GM19468 (cell line): ENCODE measurements around the gene KCTD21.

ENCODE experiments used
- ATAC-seq: cut with Tn5 transposase; IDR thresholded peaks from one replicate; pipeline ENCODE4 v1.9.1; 2021; ENCODE audit warnings: mild to moderate bottlenecking, moderate library complexity, moderate number of reproducible peaks; ENCODE audit not compliant: unreplicated experiment; ENCODE audit errors: extremely low read depth

Gene KCTD21

GRCh38 chr11:78219493-78220217, 31.2 kb upstream of the KCTD21 start:
- ATAC-seq: no peak

GRCh38 chr11:78218707-78219492, 30.5 kb upstream of the KCTD21 start:
- no peak for ATAC-seq

GRCh38 chr11:78217650-78218541, 29.5 kb upstream of the KCTD21 start:
- ATAC-seq: no peak

GRCh38 chr11:78216571-78217287, 28.3 kb upstream of the KCTD21 start:
- ATAC-seq: no peak

- ATAC-seq: no peak
Measured at GRCh38 chr11:78216021-78216420, 27.6 kb upstream of the KCTD21 start.

- ATAC-seq: no peak
Measured at GRCh38 chr11:78214331-78215194, 26.1 kb upstream of the KCTD21 start.

- ATAC-seq: no peak
Measured at GRCh38 chr11:78213526-78214330, 25.3 kb upstream of the KCTD21 start.

- ATAC-seq: no peak
Measured at GRCh38 chr11:78212586-78213371, 24.4 kb upstream of the KCTD21 start.

- ATAC-seq: no peak
Measured at GRCh38 chr11:78211565-78211964, 23.1 kb upstream of the KCTD21 start.

GRCh38 chr11:78210000-78210608, 21.7 kb upstream of the KCTD21 start:
- ATAC-seq: no peak

GRCh38 chr11:78209478-78209877, 21.1 kb upstream of the KCTD21 start:
- no peak for ATAC-seq

GRCh38 chr11:78208257-78209165, 20.1 kb upstream of the KCTD21 start:
- no peak for ATAC-seq

- no peak for ATAC-seq
Measured at GRCh38 chr11:78207532-78208256, 19.3 kb upstream of the KCTD21 start.

- no peak for ATAC-seq
Measured at GRCh38 chr11:78205691-78206090, 17.3 kb upstream of the KCTD21 start.

- no peak for ATAC-seq
Measured at GRCh38 chr11:78205256-78205655, 16.8 kb upstream of the KCTD21 start.
